ENCODE results near the gene FBXO27. TPM values are rescaled to one million over a fixed set of nuclear protein-coding genes. Genes with fewer than 3 reads are reported as not detected.
A peak's percentile ranks its signal among the peaks of the same experiment; 100 is the strongest.

Gene FBXO27
- total RNA-seq, 2 experiments from 2014 or later = 1.0 to 1.8 TPM

DNA sequence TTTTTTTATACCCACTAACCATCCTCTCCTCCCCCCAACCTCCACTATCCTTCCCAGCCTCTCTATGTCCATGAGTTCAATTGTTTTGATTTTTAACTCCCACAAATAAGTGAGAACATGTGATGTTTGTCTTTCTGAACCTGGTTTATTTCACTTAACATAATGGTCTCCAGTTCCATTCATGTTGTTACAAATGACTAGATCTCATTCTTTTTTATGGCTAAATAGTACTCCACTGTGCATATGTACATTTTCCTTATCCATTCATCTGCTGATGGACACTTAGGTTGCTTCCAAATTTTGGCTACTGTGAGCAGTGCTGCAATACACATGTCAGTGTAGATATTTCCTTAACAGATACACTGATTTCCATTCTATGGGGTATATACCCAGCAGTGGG, 27.0 kb upstream of the FBXO27 start:
- H3K4me3 Mint-ChIP-seq = no peak overlapping the region
- DNase-seq = no peak
- no peak overlapping the region for H3K27ac Mint-ChIP-seq
- H3K27me3 Mint-ChIP-seq (ENCODE audit: low read depth) = no peaks in the 10 kb centered on the region
- CTCF ChIA-PET = interaction anchor here (0.6 kb wide), 1 partner anchor 42 kb away, joined by 7 read pairs; no protein-coding TSS in a partner anchor
- peaks cover 3% of the 10 kb centered on the region for H3K4me1 Mint-ChIP-seq (ENCODE audit: low read depth)
- H3K36me3 Mint-ChIP-seq (ENCODE audit: low read depth) = no peaks in the 10 kb centered on the region
- intact Hi-C loops (cut with micrococcal nuclease) = no loop called here
- peaks cover 2% of the 10 kb centered on the region for H3K9me3 Mint-ChIP-seq

DNA sequence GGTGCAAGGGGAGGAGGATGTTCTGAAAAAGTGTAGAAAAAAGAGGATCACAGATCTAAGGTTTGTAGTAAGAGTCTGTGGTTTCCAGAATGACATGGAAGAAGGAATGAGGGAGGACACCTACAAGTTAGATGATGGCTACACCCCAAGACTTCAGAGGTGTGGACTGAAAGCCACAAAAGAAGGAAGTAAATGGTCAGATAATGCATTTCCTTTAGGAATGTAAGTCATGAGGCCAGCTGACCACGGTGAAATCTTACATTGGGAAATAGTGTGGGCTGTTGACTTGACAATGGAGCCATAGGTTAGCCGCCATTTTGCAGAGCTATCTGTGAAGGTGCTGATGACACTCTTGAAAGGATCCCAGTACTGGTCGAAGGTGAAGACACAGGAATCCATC, 25.3 kb upstream of the FBXO27 start:
- intact Hi-C loops (cut with micrococcal nuclease) = no loop called here
- H3K9me3 Mint-ChIP-seq = peaks cover 2% of the 10 kb centered on the region
- H3K36me3 Mint-ChIP-seq (ENCODE audit: low read depth) = no peaks in the 10 kb centered on the region
- no peak overlapping the region for H3K4me3 Mint-ChIP-seq
- CTCF ChIA-PET = no interaction called here
- H3K27ac Mint-ChIP-seq = no peak overlapping the region
- no peaks in the 10 kb centered on the region for H3K27me3 Mint-ChIP-seq (ENCODE audit: low read depth)
- DNase-seq = no peak
- peaks cover 3% of the 10 kb centered on the region for H3K4me1 Mint-ChIP-seq (ENCODE audit: low read depth)

DNA sequence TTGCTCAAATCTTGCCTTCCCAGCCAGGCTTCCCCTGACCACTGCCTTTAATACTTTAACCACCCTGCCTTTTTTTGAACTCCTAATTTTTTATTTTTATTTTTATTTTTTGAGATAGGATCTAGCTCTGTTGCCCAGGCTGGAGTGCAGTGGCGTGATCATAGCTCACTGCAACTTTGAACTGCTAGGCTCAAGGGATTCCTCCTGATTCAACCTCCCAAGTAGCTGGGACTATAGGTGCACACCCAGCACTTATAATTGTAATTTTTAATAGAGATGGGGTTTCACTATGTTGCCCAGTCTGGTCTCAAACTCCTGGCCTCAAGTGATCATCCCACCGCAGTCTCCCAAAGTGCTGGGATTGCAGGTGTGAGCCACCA, 21.7 kb upstream of the FBXO27 start:
- CTCF ChIA-PET = no interaction called here
- intact Hi-C loops (cut with micrococcal nuclease) = no loop called here
- H3K27ac Mint-ChIP-seq = no peak overlapping the region
- no peaks in the 10 kb centered on the region for H3K4me1 Mint-ChIP-seq (ENCODE audit: low read depth)
- H3K27me3 Mint-ChIP-seq (ENCODE audit: low read depth) = no peaks in the 10 kb centered on the region
- no peak overlapping the region for H3K4me3 Mint-ChIP-seq
- H3K36me3 Mint-ChIP-seq (ENCODE audit: low read depth) = no peaks in the 10 kb centered on the region
- DNase-seq = no peak
- peaks cover 2% of the 10 kb centered on the region for H3K9me3 Mint-ChIP-seq

DNA sequence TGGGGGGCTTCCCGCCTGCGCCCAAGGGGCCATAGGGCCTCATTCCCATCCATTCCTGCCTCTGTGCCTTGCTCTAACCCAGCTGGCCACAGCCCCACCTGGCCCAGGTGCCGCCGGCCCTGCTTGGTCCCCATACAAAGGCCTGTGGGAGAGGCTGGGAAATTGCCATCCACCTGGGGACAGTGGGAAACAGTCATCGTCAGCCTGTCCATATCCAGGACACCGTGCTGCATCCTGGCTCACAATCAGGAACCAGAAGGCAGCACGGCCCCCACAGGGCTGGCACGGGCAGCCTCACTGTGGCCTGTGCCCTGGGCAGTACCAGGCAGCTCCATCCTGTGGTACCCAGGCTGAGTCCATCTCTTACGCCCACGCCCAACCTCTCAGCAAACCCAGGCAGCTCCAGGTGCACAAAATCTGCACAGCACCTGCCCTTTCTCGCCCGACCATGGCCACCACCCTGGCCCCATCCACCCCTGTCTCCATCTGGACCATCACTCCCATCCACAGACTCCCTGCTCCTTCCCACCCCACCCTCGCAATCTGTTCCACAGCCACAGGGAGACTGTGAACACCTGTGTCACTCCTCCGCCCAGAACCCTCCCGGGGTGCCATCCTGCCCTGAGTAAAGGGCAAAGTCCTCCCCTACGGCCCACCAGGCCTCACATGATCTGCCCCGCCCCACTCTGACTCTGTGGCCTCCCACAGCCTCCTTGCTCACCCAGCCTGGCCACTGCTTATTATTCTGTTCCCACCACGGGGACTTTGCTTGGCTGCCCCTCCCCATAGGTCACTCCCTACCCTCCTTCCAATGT, 21.1 kb upstream of the FBXO27 start:
- H3K27me3 Mint-ChIP-seq (ENCODE audit: low read depth) = no peaks in the 10 kb centered on the region
- intact Hi-C loops (cut with micrococcal nuclease) = no loop called here
- CTCF ChIA-PET = no interaction called here
- H3K4me1 Mint-ChIP-seq (ENCODE audit: low read depth) = no peaks in the 10 kb centered on the region
- H3K4me3 Mint-ChIP-seq = no peak overlapping the region
- no peaks in the 10 kb centered on the region for H3K36me3 Mint-ChIP-seq (ENCODE audit: low read depth)
- peaks cover 2% of the 10 kb centered on the region for H3K9me3 Mint-ChIP-seq
- H3K27ac Mint-ChIP-seq = no peak overlapping the region
- DNase-seq = no peak

DNA sequence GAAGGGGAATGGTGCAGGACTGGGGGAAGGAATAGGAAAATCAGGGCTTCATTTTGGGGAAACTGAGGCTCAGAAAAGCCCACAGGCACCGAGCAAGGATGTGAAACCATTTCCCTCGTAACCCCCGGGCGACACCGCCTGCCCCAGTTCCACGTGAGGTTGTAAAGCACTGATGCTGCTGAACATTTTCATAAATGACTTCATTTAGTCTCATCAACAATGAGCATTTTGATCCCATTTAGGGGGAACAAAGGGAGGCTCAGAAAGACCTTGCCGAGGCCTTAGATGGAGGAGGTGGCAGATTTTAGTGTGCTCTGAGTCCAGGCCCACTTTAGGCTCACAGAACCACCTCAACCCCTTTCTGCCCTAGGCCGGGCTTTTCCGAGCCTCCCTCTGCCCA, 20.5 kb upstream of the FBXO27 start:
- Mint-ChIP-seq H3K4me1 (ENCODE audit: low read depth) (no peaks in the 10 kb centered on the region), H3K36me3 (ENCODE audit: low read depth) (no peaks in the 10 kb centered on the region), H3K4me3 (no peak overlapping the region), H3K9me3 (peaks cover 2% of the 10 kb centered on the region), H3K27ac (no peak overlapping the region), H3K27me3 (ENCODE audit: low read depth) (no peaks in the 10 kb centered on the region)
- CTCF ChIA-PET = interaction anchor here (0.6 to 2.0 kb wide), 7 partner anchors 9 to 119 kb away, joined by 3 to 5 read pairs (median 4); no protein-coding TSS in a partner anchor
- intact Hi-C loops (cut with micrococcal nuclease) = loop anchor here (1.0 kb wide), 2 partner anchors 57 to 134 kb away; no protein-coding TSS in a partner anchor
- no peak for DNase-seq

DNA sequence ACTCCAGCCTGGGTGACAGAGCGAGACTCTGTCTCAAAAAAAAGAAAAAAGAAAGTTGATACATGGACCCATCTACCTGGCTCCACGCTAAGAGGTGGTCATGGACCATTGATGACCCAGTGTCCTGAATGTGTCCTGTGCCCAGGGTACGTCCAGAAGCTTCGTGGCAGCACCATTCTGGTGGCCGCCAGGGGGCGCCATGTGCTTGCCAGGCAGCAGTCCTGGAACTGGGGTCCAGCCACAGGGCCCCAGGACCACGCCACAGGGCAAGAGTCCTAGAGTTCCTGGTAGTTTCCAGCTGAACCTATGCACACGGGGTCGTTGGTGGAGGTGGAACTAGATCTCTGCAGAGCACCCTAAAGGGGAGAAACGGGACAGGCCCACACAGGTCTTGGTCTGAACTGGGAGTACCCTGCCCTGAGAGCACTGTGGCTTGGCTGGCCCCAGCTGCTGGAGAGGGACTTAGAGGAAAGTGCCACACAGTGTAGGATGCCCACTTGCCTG, 19.9 kb upstream of the FBXO27 start:
- peaks cover 2% of the 10 kb centered on the region for H3K27me3 Mint-ChIP-seq (ENCODE audit: low read depth)
- no peaks in the 10 kb centered on the region for H3K4me1 Mint-ChIP-seq (ENCODE audit: low read depth)
- H3K36me3 Mint-ChIP-seq (ENCODE audit: low read depth) = no peaks in the 10 kb centered on the region
- DNase-seq = peak; percentile 74
- H3K9me3 Mint-ChIP-seq = peaks cover 2% of the 10 kb centered on the region
- intact Hi-C loops (cut with micrococcal nuclease) = loop anchor here (1.0 kb wide), 2 partner anchors 58 to 135 kb away; no protein-coding TSS in a partner anchor
- CTCF ChIA-PET = interaction anchor here (0.5 to 2.0 kb wide), 17 partner anchors 9 to 169 kb away, joined by 3 to 5 read pairs (median 4); no protein-coding TSS in a partner anchor
- H3K4me3 Mint-ChIP-seq = no peak overlapping the region
- no peak overlapping the region for H3K27ac Mint-ChIP-seq

DNA sequence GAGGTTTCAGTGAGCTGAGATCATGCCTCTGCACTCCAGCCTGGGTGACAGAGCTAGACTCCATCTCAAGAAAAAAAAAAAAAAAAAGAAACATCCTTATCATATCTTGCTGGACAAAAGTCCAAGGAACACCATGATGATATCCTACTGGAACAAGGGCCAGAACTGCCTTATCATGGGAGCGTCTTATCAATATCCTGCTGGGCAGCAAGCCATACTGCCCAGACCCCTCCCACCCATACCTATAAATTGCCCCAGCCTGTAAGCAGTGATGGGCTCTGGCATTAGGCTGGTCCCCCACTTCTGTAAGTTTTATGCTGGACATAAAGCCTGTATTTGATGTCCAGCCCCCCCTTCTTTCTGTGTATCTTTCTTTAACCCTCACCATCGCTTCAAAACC, 14.7 kb upstream of the FBXO27 start:
- no peak for DNase-seq
- H3K36me3 Mint-ChIP-seq (ENCODE audit: low read depth) = no peaks in the 10 kb centered on the region
- H3K4me1 Mint-ChIP-seq (ENCODE audit: low read depth) = no peaks in the 10 kb centered on the region
- no peaks in the 10 kb centered on the region for H3K9me3 Mint-ChIP-seq
- H3K27ac Mint-ChIP-seq = no peak overlapping the region
- intact Hi-C loops (cut with micrococcal nuclease) = no loop called here
- no peak overlapping the region for H3K4me3 Mint-ChIP-seq
- CTCF ChIA-PET = no interaction called here
- peaks cover 2% of the 10 kb centered on the region for H3K27me3 Mint-ChIP-seq (ENCODE audit: low read depth)

DNA sequence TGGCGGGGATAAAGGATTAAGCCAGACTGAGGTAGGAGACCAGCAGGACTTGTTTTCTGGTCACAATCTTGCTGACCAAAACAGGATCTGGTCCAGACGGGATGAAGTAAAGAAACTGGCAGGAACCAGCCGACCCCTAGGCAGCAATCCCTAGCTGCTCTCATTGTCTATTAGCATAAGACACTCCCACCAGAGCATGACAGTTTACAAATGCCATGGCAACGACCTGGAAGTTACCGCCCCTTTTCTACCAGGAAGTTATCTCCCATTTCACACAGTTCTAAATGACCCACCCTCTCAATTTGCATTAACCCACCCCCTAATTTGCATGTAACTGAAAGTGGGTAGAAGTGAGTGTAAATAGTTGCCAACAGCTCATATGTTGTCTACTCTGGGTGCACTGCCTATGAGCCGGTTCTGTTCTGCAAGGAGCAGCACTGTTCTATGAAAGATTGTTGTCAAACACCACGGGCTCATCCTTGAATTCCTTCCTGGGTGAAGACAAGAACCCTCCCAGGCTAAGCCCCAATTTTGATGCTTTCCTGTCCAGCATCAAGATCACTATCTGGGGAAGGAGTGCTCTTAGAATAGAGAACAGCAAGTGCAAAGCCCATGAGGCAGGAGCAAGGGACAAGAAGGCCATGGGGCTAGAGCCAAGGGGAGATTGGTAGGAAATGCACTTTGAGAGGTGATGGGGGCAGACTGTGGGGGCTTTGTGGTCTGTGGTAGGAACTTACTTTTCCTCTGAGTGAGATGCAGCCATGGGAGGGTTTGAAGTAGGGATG, 13.9 kb upstream of the FBXO27 start:
- H3K4me1 Mint-ChIP-seq (ENCODE audit: low read depth) = no peaks in the 10 kb centered on the region
- DNase-seq = no peak
- H3K27ac Mint-ChIP-seq = no peak overlapping the region
- CTCF ChIA-PET = interaction anchor here (0.5 kb wide), 1 partner anchor 1305 kb away, joined by 4 read pairs; no protein-coding TSS in a partner anchor
- H3K36me3 Mint-ChIP-seq (ENCODE audit: low read depth) = no peaks in the 10 kb centered on the region
- intact Hi-C loops (cut with micrococcal nuclease) = no loop called here
- peaks cover 2% of the 10 kb centered on the region for H3K27me3 Mint-ChIP-seq (ENCODE audit: low read depth)
- no peak overlapping the region for H3K4me3 Mint-ChIP-seq
- no peaks in the 10 kb centered on the region for H3K9me3 Mint-ChIP-seq

DNA sequence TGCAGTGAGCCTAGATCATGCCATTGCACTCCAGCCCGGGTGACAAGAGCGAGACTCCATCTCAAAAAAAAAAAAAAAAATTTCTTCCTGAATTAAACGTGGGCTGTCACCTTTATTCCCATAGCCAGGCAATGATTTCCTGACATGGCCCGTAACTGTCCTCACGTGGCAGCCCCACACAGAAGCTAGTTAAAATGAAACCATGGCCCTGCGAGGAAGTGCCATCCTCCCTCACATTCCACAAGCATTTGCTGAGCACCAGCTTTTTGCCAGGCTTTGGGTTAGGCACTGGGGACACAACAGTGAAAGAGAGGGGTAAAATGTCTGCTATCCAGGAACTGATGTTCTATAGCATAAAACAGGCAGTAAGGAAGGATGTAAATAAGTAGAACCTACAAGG, 13.2 kb upstream of the FBXO27 start:
- H3K4me3 Mint-ChIP-seq = no peak overlapping the region
- no peak overlapping the region for H3K27ac Mint-ChIP-seq
- H3K36me3 Mint-ChIP-seq (ENCODE audit: low read depth) = no peaks in the 10 kb centered on the region
- intact Hi-C loops (cut with micrococcal nuclease) = no loop called here
- H3K27me3 Mint-ChIP-seq (ENCODE audit: low read depth) = peaks cover 2% of the 10 kb centered on the region
- DNase-seq = no peak
- CTCF ChIA-PET = interaction anchor here (0.6 kb wide), 1 partner anchor 69 kb away, joined by 3 read pairs; no protein-coding TSS in a partner anchor
- H3K9me3 Mint-ChIP-seq = no peaks in the 10 kb centered on the region
- H3K4me1 Mint-ChIP-seq (ENCODE audit: low read depth) = no peaks in the 10 kb centered on the region

DNA sequence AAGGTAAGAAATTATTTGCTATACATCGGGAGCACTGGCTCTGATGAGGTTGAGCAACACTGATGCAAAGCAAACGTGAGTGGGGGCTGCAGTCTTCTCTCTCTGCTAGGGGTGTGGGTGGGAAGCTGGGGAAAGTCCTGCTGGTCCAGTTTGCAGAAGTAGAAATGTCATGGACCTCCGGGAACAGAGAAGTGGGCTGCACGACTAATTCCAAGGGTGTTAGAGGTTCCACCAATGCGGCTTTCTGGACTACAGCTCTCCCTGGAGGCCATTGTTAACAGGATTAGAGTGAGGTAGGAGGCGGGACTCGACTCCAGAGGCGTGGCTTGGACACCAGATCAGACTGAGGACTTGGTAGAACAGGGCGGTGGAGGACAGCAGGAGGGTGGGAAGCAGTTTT, 5.7 kb upstream of the FBXO27 start:
- peak; percentile 24 for DNase-seq
- CTCF ChIA-PET = interaction anchor here (0.6 kb wide), 1 partner anchor 75 kb away, joined by 3 read pairs; no protein-coding TSS in a partner anchor
- Mint-ChIP-seq H3K4me3 (no peak overlapping the region), H3K27ac (peak overlapping the region; percentile 18), H3K36me3 (ENCODE audit: low read depth) (no peaks in the 10 kb centered on the region), H3K9me3 (no peaks in the 10 kb centered on the region), H3K27me3 (ENCODE audit: low read depth) (peaks cover 7% of the 10 kb centered on the region), H3K4me1 (ENCODE audit: low read depth) (no peaks in the 10 kb centered on the region)
- intact Hi-C loops (cut with micrococcal nuclease) = loop anchor here (2.0 kb wide), 1 partner anchor 75 kb away; no protein-coding TSS in a partner anchor

DNA sequence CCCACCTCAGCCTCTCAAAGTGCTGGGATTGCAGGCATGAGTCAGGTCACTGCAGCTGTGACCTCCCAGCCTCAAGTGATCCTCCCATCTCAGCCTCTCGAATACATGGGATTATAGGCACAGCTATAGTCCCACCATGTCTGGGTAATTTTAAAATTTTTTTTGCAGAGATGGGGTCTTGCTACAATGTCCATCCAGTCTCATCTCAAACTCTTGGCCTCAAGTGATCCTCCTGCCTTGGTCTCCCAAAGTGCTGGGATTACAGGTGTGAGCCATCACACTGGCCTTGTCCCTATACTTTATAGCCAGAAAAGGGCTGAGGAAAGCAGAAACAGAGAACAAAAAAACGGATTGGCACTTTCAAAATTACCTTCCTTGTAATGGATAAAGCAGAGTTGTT, 4.8 kb upstream of the FBXO27 start:
- Mint-ChIP-seq H3K27ac (no peak overlapping the region), H3K36me3 (ENCODE audit: low read depth) (no peaks in the 10 kb centered on the region), H3K9me3 (no peaks in the 10 kb centered on the region), H3K4me3 (no peak overlapping the region), H3K27me3 (ENCODE audit: low read depth) (peaks cover 15% of the 10 kb centered on the region), H3K4me1 (ENCODE audit: low read depth) (peaks cover 2% of the 10 kb centered on the region)
- CTCF ChIA-PET = no interaction called here
- intact Hi-C loops (cut with micrococcal nuclease) = no loop called here
- DNase-seq = no peak

DNA sequence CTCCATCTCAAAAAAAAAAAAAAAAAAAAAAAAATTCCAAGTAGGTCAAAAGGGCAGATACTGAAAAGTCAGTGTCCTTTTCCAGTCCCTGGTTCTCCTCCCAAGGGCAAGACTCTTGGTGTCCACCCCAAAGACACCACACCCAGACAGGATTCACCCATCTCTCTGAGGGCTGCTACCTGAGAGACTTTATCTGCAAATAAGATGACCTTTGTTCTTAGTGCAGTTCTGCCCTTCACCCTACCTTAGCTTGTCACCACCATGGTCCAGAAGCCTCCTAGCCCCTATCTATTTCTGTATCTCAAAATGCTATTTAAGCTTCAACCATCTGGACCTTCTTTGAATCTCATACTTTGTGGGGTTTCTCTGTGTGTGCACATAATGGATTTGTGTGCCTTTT, 4.2 kb upstream of the FBXO27 start:
- DNase-seq = no peak
- Mint-ChIP-seq H3K27me3 (ENCODE audit: low read depth) (peaks cover 17% of the 10 kb centered on the region), H3K4me3 (no peak overlapping the region), H3K36me3 (ENCODE audit: low read depth) (no peaks in the 10 kb centered on the region), H3K9me3 (no peaks in the 10 kb centered on the region), H3K27ac (no peak overlapping the region), H3K4me1 (ENCODE audit: low read depth) (peaks cover 2% of the 10 kb centered on the region)
- intact Hi-C loops (cut with micrococcal nuclease) = no loop called here
- CTCF ChIA-PET = no interaction called here
